K562 (cell line): ENCODE data around the gene KMT5C. TPM values are rescaled to one million over a fixed set of nuclear protein-coding genes. Genes with fewer than 3 reads are reported as not detected.
A peak's percentile ranks its signal among the peaks of the same experiment; 100 is the strongest.

Experiments
- BACH1 ChIP-seq: fragments of 200-800 bp; sonication (Bioruptor generic); IDR thresholded peaks from 2 replicates; pipeline ENCODE4 v1.6.1; 2016; ENCODE audit warnings: missing genetic modification characterization, missing compliant biosample characterization
- CAMTA2 ChIP-seq: fragments of 250-450 bp; sonication (Bioruptor Pico); conservative IDR thresholded peaks from 2 replicates; pipeline ENCODE4 v1.5.1; 2022
- CBX1 ChIP-seq: sonication (generic); IDR thresholded peaks from 2 replicates; pipeline ENCODE4 v1.6.1; 2016; ENCODE audit warnings: antibody characterized with exemption, low read depth, mild to moderate bottlenecking
- CHD2 ChIP-seq: IDR thresholded peaks from 2 replicates; pipeline ENCODE4 v1.6.1; 2011; ENCODE audit warnings: low read depth, low read length
- ELK1 ChIP-seq: sonication (generic); formaldehyde crosslinking; IDR thresholded peaks from 2 replicates; pipeline ENCODE4 v1.8.1; 2022; ENCODE audit warnings: missing genetic modification reagents
- GTF2E2 ChIP-seq: fragments of 200-800 bp; sonication (Bioruptor generic); IDR thresholded peaks from 2 replicates; pipeline ENCODE4 v1.6.1; 2016; ENCODE audit warnings: missing genetic modification characterization, missing compliant biosample characterization
- HMGXB4 ChIP-seq: sonication (generic); formaldehyde crosslinking; IDR thresholded peaks from 2 replicates; pipeline ENCODE4 v1.8.1; 2023; ENCODE audit warnings: mild to moderate bottlenecking, missing genetic modification reagents
- HNRNPK ChIP-seq: fragments of 200-400 bp; formaldehyde crosslinking; IDR thresholded peaks from one replicate; pipeline ENCODE4 v1.6.1; 2018; ENCODE audit warnings: mild to moderate bottlenecking, low read depth, low read length; ENCODE audit not compliant: poor library complexity, severe bottlenecking
- LEF1 ChIP-seq: fragments of 450-650 bp; IDR thresholded peaks from 2 replicates; pipeline ENCODE4 v1.6.1; 2016; ENCODE audit warnings: mild to moderate bottlenecking
- MAZ ChIP-seq, 2 experiments: fragments of 450-650 bp in 1 of 2; sonication (generic) in 1 of 2; formaldehyde crosslinking; IDR thresholded peaks in 1 of 2; conservative IDR thresholded peaks in 1 of 2; 2 replicates each; pipeline versions ENCODE4 v1.4.0 to v1.5.0; 2020; ENCODE audit warnings: mild to moderate bottlenecking in 1 of 2, missing genetic modification reagents in 1 of 2
- NR3C1 ChIP-seq: sonication (generic); formaldehyde crosslinking; IDR thresholded peaks from 2 replicates; pipeline ENCODE4 v1.8.1; 2022; ENCODE audit warnings: missing genetic modification reagents
- POLR2B ChIP-seq: fragments of 450-650 bp; IDR thresholded peaks from 2 replicates; pipeline ENCODE4 v1.6.1; 2018; ENCODE audit warnings: low read depth; ENCODE audit not compliant: partially characterized antibody
- REST ChIP-seq, 2 experiments: fragments of 450-650 bp; formaldehyde crosslinking in 1 of 2; IDR thresholded peaks; 2 replicates each; pipeline versions ENCODE4 v1.4.0 to v1.6.1; 2014 to 2020; ENCODE audit warnings: mild to moderate bottlenecking in 2 of 2, borderline replicate concordance in 1 of 2, low read depth in 1 of 2
- SLC30A9 ChIP-seq: fragments of 250-450 bp; sonication (Bioruptor Pico); IDR thresholded peaks from 2 replicates; pipeline ENCODE4 v1.8.0; 2022; ENCODE audit warnings: mild to moderate bottlenecking, moderate library complexity
- TAF9B ChIP-seq: fragments of 450-650 bp; IDR thresholded peaks from 2 replicates; pipeline ENCODE4 v1.6.1; 2018; ENCODE audit warnings: mild to moderate bottlenecking; ENCODE audit not compliant: partially characterized antibody
- TEAD2 ChIP-seq: fragments of 450-650 bp; IDR thresholded peaks from 2 replicates; pipeline ENCODE4 v1.6.1; 2016; ENCODE audit warnings: missing genetic modification characterization, control low read depth, missing compliant biosample characterization
- ZBED1 ChIP-seq: IDR thresholded peaks from 2 replicates; pipeline ENCODE4 v1.6.1; 2014
- ZNF224 ChIP-seq: sonication (generic); formaldehyde crosslinking; IDR thresholded peaks from 2 replicates; pipeline ENCODE4 v1.8.0; 2022; ENCODE audit warnings: mild to moderate bottlenecking, missing genetic modification reagents
- ZNF766 ChIP-seq: fragments of 200-800 bp; sonication (Bioruptor generic); conservative IDR thresholded peaks from 2 replicates; pipeline ENCODE4 v1.6.1; 2016; ENCODE audit warnings: missing genetic modification characterization, missing compliant biosample characterization
- ZNF830 ChIP-seq: fragments of 250-450 bp; sonication (Bioruptor Pico); IDR thresholded peaks from 2 replicates; pipeline ENCODE4 v1.5.0; 2021; ENCODE audit warnings: mild to moderate bottlenecking
- polyA plus RNA-seq, 8 experiments: library from polyadenylated mRNA; depleted of rRNA in 4 of 8; stranded (reverse) in 5 of 8; unstranded in 3 of 8; fragments of >200 nt; fragmentation: Nextera tagmentation in 2 of 8; fragmentation: Illumina TruSeq in 1 of 8; extraction: Ambion mirVana in 2 of 8; extraction: Trizol in 1 of 8; gene quantifications; 2 replicates each; pipeline versions ENCODE4 v1.2.1 to v1.2.3, GENCODE V29; 2011 to 2014; ENCODE audit warnings: inconsistent platforms in 1 of 8, missing spikeins in 1 of 8
- total RNA-seq, 7 experiments: library from RNA; depleted of rRNA in 6 of 7; stranded (reverse); fragments of >200 nt in 6 of 7; fragmentation: Illumina TruSeq in 2 of 7; extraction: Trizol in 2 of 7; gene quantifications; 2 replicates each; pipeline versions ENCODE4 v1.2.1 to v1.2.3, GENCODE V29; 2011 to 2021; ENCODE audit warnings: low replicate concordance in 1 of 7

Gene KMT5C
- total and polyA plus RNA-seq, 9 of the 15 experiments (the other 6 are each of a cell fraction or from before 2014, with no cell fraction given): 0.15 to 53.5 (median 16.6) TPM

DNA sequence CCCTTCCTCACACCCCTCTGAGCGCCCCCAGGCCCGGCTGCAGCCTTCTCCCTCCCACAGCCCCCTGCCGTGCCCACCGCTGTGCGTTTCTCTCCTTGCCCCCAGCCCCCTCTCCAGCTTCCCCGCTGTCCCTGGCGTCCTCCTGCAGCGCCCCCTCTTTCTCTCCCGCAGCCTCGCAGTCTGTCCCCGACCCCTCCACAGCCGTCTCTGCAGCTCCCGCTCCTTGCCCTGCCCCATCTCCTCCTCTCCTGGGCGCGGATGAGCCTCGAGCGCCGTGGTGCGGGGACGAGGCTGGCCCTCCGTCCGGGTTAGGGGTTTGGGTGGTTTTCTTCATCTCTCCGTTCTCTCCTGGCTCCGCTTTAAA, 1.1 kb downstream of the KMT5C start (continued):
- TF ChIP-seq ELK1 (CRISPR knock-in tag): no peak
- TF ChIP-seq TEAD2 (tag): no peak
- no peak for TF ChIP-seq ZNF224
- no peak for TF ChIP-seq HNRNPK
- TF ChIP-seq ZBED1: no peak
- no peak for TF ChIP-seq CAMTA2
- no peak for TF ChIP-seq TAF9B
- no peak for TF ChIP-seq CBX1
- TF ChIP-seq ZNF830: no peak
- no peak for TF ChIP-seq NR3C1 (CRISPR knock-in tag)
- TF ChIP-seq CHD2: no peak
- no peak for TF ChIP-seq POLR2B
- no peak for TF ChIP-seq ZNF766 (CRISPR knock-in tag)
- TF ChIP-seq BACH1 (tag): no peak
- TF ChIP-seq GTF2E2: no peak
- TF ChIP-seq REST (IDR thresholded peaks at IDR 0.05; ENCODE audit: borderline replicate concordance): peak; percentile 7; the same call in 1 of the 2 replicates
- TF ChIP-seq REST (CRISPR knock-in tag; IDR thresholded peaks at IDR 0.05; ENCODE audit: low read depth): no peak
- TF ChIP-seq LEF1: no peak
- TF ChIP-seq MAZ (CRISPR knock-in tag; conservative IDR thresholded peaks at IDR 0.05 in 1 of 2, IDR thresholded peaks at IDR 0.05 in 1 of 2): no peak; a peak in 1 of 4 replicates
- no peak for TF ChIP-seq SLC30A9
- no peak for TF ChIP-seq HMGXB4 (CRISPR knock-in tag)
